ENCODE results near the gene FAM120A. TPM values are rescaled to one million over a fixed set of nuclear protein-coding genes. Genes with fewer than 3 reads are reported as not detected.

The FAM120A gene
- total RNA-seq, 1 experiment from 2014 or later = 98.2 TPM

GRCh38 chr9:93596399-93596798 is 144.9 kb downstream of the FAM120A start:
- Mint-ChIP-seq H3K4me3 (ENCODE audit: low read depth, unreplicated experiment) (no peak overlapping the region), H3K27me3 (ENCODE audit: unreplicated experiment) (no peaks in the 10 kb centered on the region), H3K9me3 (ENCODE audit: low read depth, unreplicated experiment) (no peaks in the 10 kb centered on the region), H3K4me1 (ENCODE audit: low read depth, unreplicated experiment) (peaks cover 20% of the 10 kb centered on the region), H3K36me3 (ENCODE audit: insufficient read depth, unreplicated experiment) (no peaks in the 10 kb centered on the region), H3K27ac (ENCODE audit: unreplicated experiment) (no peak overlapping the region)
- CTCF ChIA-PET = interaction anchor here (0.6 to 0.7 kb wide), 2 partner anchors 10 to 86 kb away, joined by 3 read pairs; no protein-coding TSS in a partner anchor
- no peak for DNase-seq
- TF ChIP-seq CTCF (IDR thresholded peaks at IDR 0.05; ENCODE audit: unreplicated experiment) = no peak
- no TSS peak for BruUV-seq (replicated peaks)
- intact Hi-C loops (cut with micrococcal nuclease; ENCODE audit: unreplicated experiment) = no loop called here

- CTCF ChIA-PET = no interaction called here
- H3K4me1 Mint-ChIP-seq (ENCODE audit: low read depth, unreplicated experiment) = peaks cover 20% of the 10 kb centered on the region
- no TSS peak for BruUV-seq (replicated peaks)
- no peak overlapping the region for H3K27ac Mint-ChIP-seq (ENCODE audit: unreplicated experiment)
- no peaks in the 10 kb centered on the region for H3K36me3 Mint-ChIP-seq (ENCODE audit: insufficient read depth, unreplicated experiment)
- no peak for TF ChIP-seq CTCF (IDR thresholded peaks at IDR 0.05; ENCODE audit: unreplicated experiment)
- no peak for DNase-seq
- no peaks in the 10 kb centered on the region for H3K9me3 Mint-ChIP-seq (ENCODE audit: low read depth, unreplicated experiment)
- intact Hi-C loops (cut with micrococcal nuclease; ENCODE audit: unreplicated experiment) = no loop called here
- H3K4me3 Mint-ChIP-seq (ENCODE audit: low read depth, unreplicated experiment) = no peak overlapping the region
- no peaks in the 10 kb centered on the region for H3K27me3 Mint-ChIP-seq (ENCODE audit: unreplicated experiment)
Observed at GRCh38 chr9:93597142-93597706, 145.7 kb downstream of the FAM120A start.

GRCh38 chr9:93597871-93598646 is 146.6 kb downstream of the FAM120A start:
- no peaks in the 10 kb centered on the region for H3K27me3 Mint-ChIP-seq (ENCODE audit: unreplicated experiment)
- H3K4me1 Mint-ChIP-seq (ENCODE audit: low read depth, unreplicated experiment) = peaks cover 20% of the 10 kb centered on the region
- no peak for DNase-seq
- no peak overlapping the region for H3K27ac Mint-ChIP-seq (ENCODE audit: unreplicated experiment)
- intact Hi-C loops (cut with micrococcal nuclease; ENCODE audit: unreplicated experiment) = no loop called here
- CTCF ChIA-PET = no interaction called here
- no peak for TF ChIP-seq CTCF (IDR thresholded peaks at IDR 0.05; ENCODE audit: unreplicated experiment)
- no peaks in the 10 kb centered on the region for H3K9me3 Mint-ChIP-seq (ENCODE audit: low read depth, unreplicated experiment)
- no peak overlapping the region for H3K4me3 Mint-ChIP-seq (ENCODE audit: low read depth, unreplicated experiment)
- BruUV-seq (replicated peaks) = no TSS peak
- H3K36me3 Mint-ChIP-seq (ENCODE audit: insufficient read depth, unreplicated experiment) = no peaks in the 10 kb centered on the region

- TF ChIP-seq CTCF (IDR thresholded peaks at IDR 0.05; ENCODE audit: unreplicated experiment) = no peak
- intact Hi-C loops (cut with micrococcal nuclease; ENCODE audit: unreplicated experiment) = no loop called here
- DNase-seq = no peak
- H3K4me1 Mint-ChIP-seq (ENCODE audit: low read depth, unreplicated experiment) = peaks cover 20% of the 10 kb centered on the region
- no peak overlapping the region for H3K4me3 Mint-ChIP-seq (ENCODE audit: low read depth, unreplicated experiment)
- H3K36me3 Mint-ChIP-seq (ENCODE audit: insufficient read depth, unreplicated experiment) = no peaks in the 10 kb centered on the region
- no peaks in the 10 kb centered on the region for H3K9me3 Mint-ChIP-seq (ENCODE audit: low read depth, unreplicated experiment)
- BruUV-seq (replicated peaks) = no TSS peak
- H3K27ac Mint-ChIP-seq (ENCODE audit: unreplicated experiment) = no peak overlapping the region
- no peaks in the 10 kb centered on the region for H3K27me3 Mint-ChIP-seq (ENCODE audit: unreplicated experiment)
- CTCF ChIA-PET = no interaction called here
Observed at GRCh38 chr9:93598647-93599241, 147.3 kb downstream of the FAM120A start.
